Measurements from ENCODE around the gene CENPP. TPM values are rescaled to one million over a fixed set of nuclear protein-coding genes. Genes with fewer than 3 reads are reported as not detected.

The CENPP gene
- total RNA-seq, 1 experiment from 2014 or later, result 14.3 TPM

- DNase-seq (ENCODE audit: low spot score) (no peak), ATAC-seq (no peak)
- Mint-ChIP-seq H3K4me1 (no peaks in the 10 kb centered on the region), H3K9me3 (no peaks in the 10 kb centered on the region), H3K36me3 (peaks cover 28% of the 10 kb centered on the region), H3K4me3 (no peak overlapping the region), H3K27me3 (ENCODE audit: low read depth) (no peaks in the 10 kb centered on the region), H3K27ac (no peak overlapping the region)
- TF ChIP-seq, protein P1, sequence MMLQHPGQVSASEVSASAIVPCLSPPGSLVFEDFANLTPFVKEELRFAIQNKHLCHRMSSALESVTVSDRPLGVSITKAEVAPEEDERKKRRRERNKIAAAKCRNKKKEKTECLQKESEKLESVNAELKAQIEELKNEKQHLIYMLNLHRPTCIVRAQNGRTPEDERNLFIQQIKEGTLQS (CRISPR knock-in tag; conservative IDR thresholded peaks at IDR 0.05), result no peak
- TF ChIP-seq ETV6 (CRISPR knock-in tag; IDR thresholded peaks at IDR 0.05) (no peak), ZNF263 (CRISPR knock-in tag; IDR thresholded peaks at IDR 0.05; ENCODE audit: low read depth) (no peak), STAT6 (CRISPR knock-in tag; conservative IDR thresholded peaks at IDR 0.05; ENCODE audit: low read depth) (no peak), CREM (CRISPR knock-in tag; IDR thresholded peaks at IDR 0.05) (no peak), HMGXB4 (CRISPR knock-in tag; IDR thresholded peaks at IDR 0.05) (no peak), MXD4 (CRISPR knock-in tag; IDR thresholded peaks at IDR 0.05; ENCODE audit: borderline replicate concordance) (no peak), NFATC4 (CRISPR knock-in tag; IDR thresholded peaks at IDR 0.05) (no peak), ATF2 (CRISPR knock-in tag; IDR thresholded peaks at IDR 0.05; ENCODE audit: borderline replicate concordance, low read depth) (no peak), ZNF121 (CRISPR knock-in tag; IDR thresholded peaks at IDR 0.05) (no peak), ESRRA (CRISPR knock-in tag; IDR thresholded peaks at IDR 0.05; ENCODE audit: borderline replicate concordance) (no peak), FOXJ3 (CRISPR knock-in tag; IDR thresholded peaks at IDR 0.05; ENCODE audit: borderline replicate concordance) (no peak)
- TF ChIP-seq, protein P2, sequence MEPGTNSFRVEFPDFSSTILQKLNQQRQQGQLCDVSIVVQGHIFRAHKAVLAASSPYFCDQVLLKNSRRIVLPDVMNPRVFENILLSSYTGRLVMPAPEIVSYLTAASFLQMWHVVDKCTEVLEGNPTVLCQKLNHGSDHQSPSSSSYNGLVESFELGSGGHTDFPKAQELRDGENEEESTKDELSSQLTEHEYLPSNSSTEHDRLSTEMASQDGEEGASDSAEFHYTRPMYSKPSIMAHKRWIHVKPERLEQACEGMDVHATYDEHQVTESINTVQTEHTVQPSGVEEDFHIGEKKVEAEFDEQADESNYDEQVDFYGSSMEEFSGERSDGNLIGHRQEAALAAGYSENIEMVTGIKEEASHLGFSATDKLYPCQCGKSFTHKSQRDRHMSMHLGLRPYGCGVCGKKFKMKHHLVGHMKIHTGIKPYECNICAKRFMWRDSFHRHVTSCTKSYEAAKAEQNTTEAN (CRISPR knock-in tag; IDR thresholded peaks at IDR 0.05), result no peak
- ChIA-PET POLR2A (no interaction called here), CTCF (interaction anchor here (0.6 to 2.0 kb wide), 4 partner anchors 26 to 493 kb away, joined by 3 to 5 read pairs (median 4); no protein-coding TSS in a partner anchor)
Measured at GRCh38 chr9:92633614-92634278, 308.0 kb downstream of the CENPP start.

GRCh38 chr9:92634712-92635605 is 309.2 kb downstream of the CENPP start:
- POLR2A ChIA-PET, result no interaction called here
- Mint-ChIP-seq H3K9me3 (no peaks in the 10 kb centered on the region), H3K4me1 (no peaks in the 10 kb centered on the region), H3K27me3 (ENCODE audit: low read depth) (no peaks in the 10 kb centered on the region), H3K27ac (peak overlapping the region; percentile 50), H3K4me3 (no peak overlapping the region), H3K36me3 (peaks cover 19% of the 10 kb centered on the region)
- CTCF ChIA-PET, result interaction anchor here (0.6 to 2.0 kb wide), 8 partner anchors 18 to 494 kb away, joined by 3 to 5 read pairs (median 4); no protein-coding TSS in a partner anchor
- peak; percentile 97 for ATAC-seq
- DNase-seq (ENCODE audit: low spot score), result peak; percentile 95
- TF ChIP-seq NR2C2 (CRISPR knock-in tag; IDR thresholded peaks at IDR 0.05) (no peak), ZNF232 (CRISPR knock-in tag; IDR thresholded peaks at IDR 0.05) (0 out of 2 replicates have a peak, but pooled peaks have one; percentile 7), FOXK1 (CRISPR knock-in tag; IDR thresholded peaks at IDR 0.05) (no peak), AFF4 (CRISPR knock-in tag; IDR thresholded peaks at IDR 0.05; ENCODE audit: borderline replicate concordance) (no peak), NR1H2 (CRISPR knock-in tag; IDR thresholded peaks at IDR 0.05) (no peak)
- TF ChIP-seq, protein P3, sequence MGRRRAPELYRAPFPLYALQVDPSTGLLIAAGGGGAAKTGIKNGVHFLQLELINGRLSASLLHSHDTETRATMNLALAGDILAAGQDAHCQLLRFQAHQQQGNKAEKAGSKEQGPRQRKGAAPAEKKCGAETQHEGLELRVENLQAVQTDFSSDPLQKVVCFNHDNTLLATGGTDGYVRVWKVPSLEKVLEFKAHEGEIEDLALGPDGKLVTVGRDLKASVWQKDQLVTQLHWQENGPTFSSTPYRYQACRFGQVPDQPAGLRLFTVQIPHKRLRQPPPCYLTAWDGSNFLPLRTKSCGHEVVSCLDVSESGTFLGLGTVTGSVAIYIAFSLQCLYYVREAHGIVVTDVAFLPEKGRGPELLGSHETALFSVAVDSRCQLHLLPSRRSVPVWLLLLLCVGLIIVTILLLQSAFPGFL (CRISPR knock-in tag; IDR thresholded peaks at IDR 0.05; ENCODE audit: borderline replicate concordance), result no peak
